Motor neuron (in vitro differentiated cells): ENCODE results near the gene PTK7. TPM values are rescaled to one million over a fixed set of nuclear protein-coding genes. Genes with fewer than 3 reads are reported as not detected.
"Not testable (repeated sequence)": the region's sequence is repeated elsewhere in the genome, so short reads cannot be mapped to it uniquely, and the experiment has no call there.

Experiments used
- ATAC-seq, 8 experiments: fragments of 200-7000 bp; cut with Tn5 transposase; replicated peaks in 6 of 8; 2 replicates each; pipeline ENCODE4 v1.8.0; 2021; ENCODE audit warnings: mild to moderate bottlenecking in 8 of 8, moderate library complexity in 8 of 8
- H3K27ac ChIP-seq, 2 donors: fragments of 250-450 bp; sonication (Bioruptor Pico); 2 replicates each; pipeline ENCODE4 v1.9.0; 2021; ENCODE audit warnings: antibody characterized with exemption in 2 of 2, mild to moderate bottlenecking in 2 of 2, moderate library complexity in 1 of 2
- H3K4me1 ChIP-seq, 2 donors: fragments of 250-450 bp; sonication (Bioruptor Pico); replicated peaks in 1 of 2; 2 replicates each; pipeline ENCODE4 v1.6.1; 2021; ENCODE audit warnings: antibody characterized with exemption in 2 of 2, mild to moderate bottlenecking in 2 of 2, moderate library complexity in 1 of 2
- H3K4me3 ChIP-seq, 5 donors: fragments of 250-450 bp; sonication (Bioruptor Pico); 2 replicates each; pipeline ENCODE4 v1.9.0; 2021; ENCODE audit warnings: antibody characterized with exemption in 5 of 5, mild to moderate bottlenecking in 5 of 5, moderate library complexity in 4 of 5
- WGBS, 10 experiments: fragments of 450-650 bp; shearing (Covaris generic); methylation state at CpG; one replicate each; pipeline ENCODE4 v1.0.0; 2022; 5-methylcytosine and 5-hydroxymethylcytosine counted together
- in situ Hi-C, 9 experiments: fragments of 400-800 bp; cut with MboI; loops; one replicate each; pipeline ENCODE4 v1.15.0; 2021; ENCODE audit warnings: low sequenced_read_pairs in 9 of 9, low pct_unique_long_range_greater_than_20kb in 2 of 9; ENCODE audit not compliant: unreplicated experiment in 9 of 9
- total RNA-seq, 8 experiments: library from RNA; unstranded; fragments of 300-600 nt; gene quantifications; 2 replicates each; pipeline versions ENCODE4 v1.2.3 to v1.2.4, GENCODE V29; 2022

Gene PTK7
- total RNA-seq, 8 experiments from 2014 or later = 27.2 to 197 (median 48.3) TPM

- H3K27ac ChIP-seq = not testable (repeated sequence)
These were observed 41.4 kb downstream of the PTK7 start for GRCh38 chr6:43117466-43117865.

GRCh38 chr6:43119482-43119881 is 43.4 kb downstream of the PTK7 start:
- in situ Hi-C loops = no loop called here
- 47 to 95% (median 58%) methylated on average over 1 to 2 of the region's 4 CpGs; no CpG with 5 or more reads in 6 of the 10 experiments for WGBS, 10 experiments
- no peak for ATAC-seq
- H3K4me3 ChIP-seq = no peak overlapping the region
- H3K27ac ChIP-seq = no peak overlapping the region
- peaks cover 33 to 40% of the 10 kb centered on the region in 2 donors for H3K4me1 ChIP-seq

More at GRCh38 chr6:43117466-43117865, 41.4 kb downstream of the PTK7 start:
- H3K4me3 ChIP-seq, ATAC-seq, in situ Hi-C loops: not testable (repeated sequence)
- H3K4me1 ChIP-seq = peaks cover 32 to 39% of the 10 kb centered on the region in 2 donors
- 75 to 100% (median 98%) methylated on average over 1 to 8 of the region's 8 CpGs; no CpG with 5 or more reads in 1 of the 10 experiments for WGBS, 10 experiments

- in situ Hi-C loops = loop anchor here in 1 of 9 experiments (10.0 kb wide), 1 partner anchor 45 kb away; the partner anchor contains the start of gene PTK7
- Histone ChIP-seq H3K27ac (peak overlapping the region in 1 of 2 donors; percentile 10), H3K4me1 (peaks cover 25 to 36% of the 10 kb centered on the region in 2 donors), H3K4me3 (no peak overlapping the region)
- no peak for ATAC-seq
- WGBS, 10 experiments = 0 to 100% (median 75%) methylated on average over 1 to 5 of the region's 9 CpGs; no CpG with 5 or more reads in 2 of the 10 experiments
These were observed 44.1 kb downstream of the PTK7 start for GRCh38 chr6:43120101-43120763.

DNA sequence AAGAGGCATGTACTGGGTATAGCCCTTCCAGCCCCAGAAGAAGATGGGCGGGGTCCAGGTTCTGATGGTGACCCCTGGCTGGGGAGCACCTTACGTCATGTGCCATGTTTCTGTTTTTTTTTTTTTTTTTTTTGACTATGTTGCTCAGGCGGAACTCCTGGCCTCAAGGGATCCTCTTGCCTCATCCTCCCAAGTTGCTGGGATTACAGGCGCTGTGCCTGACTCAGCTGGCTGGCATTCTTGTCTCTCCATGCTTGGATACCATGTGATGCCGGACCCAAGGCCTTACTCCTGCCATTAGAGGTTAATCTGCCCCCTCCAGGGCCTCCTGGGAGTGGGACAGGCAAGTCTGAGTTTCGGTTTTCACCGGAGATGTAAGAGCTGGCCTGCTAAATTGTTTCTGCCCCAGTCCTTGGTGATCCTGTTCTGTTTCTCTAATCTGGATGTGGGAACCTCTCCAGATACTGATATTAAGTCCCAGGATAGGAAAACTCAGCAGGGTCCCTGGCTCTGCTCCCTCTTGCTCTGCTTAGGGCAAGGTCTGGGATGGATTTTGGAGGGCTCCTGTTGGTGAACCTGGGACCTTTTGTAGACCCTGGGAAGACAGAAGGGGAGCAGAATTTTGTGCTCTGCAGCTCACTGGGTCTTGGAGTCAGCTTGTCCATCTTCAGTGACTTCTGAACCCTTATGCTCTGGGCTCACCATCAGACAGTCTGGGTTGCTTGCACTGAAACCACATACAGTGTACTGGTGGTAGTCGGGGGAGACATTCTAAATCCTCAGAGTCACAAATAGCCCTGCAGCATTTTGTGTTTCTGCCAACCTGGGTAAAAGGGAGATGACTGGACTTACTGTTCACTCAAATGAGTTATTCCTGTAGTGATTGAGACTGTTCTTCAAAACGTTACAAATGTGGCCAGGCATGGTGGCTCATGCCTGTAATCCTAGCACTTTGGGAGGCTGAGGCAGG is 45.1 kb downstream of the PTK7 start:
- Histone ChIP-seq H3K4me1 (peaks cover 18 to 29% of the 10 kb centered on the region in 2 donors), H3K27ac (peak overlapping the region in 1 of 2 donors; percentile 10), H3K4me3 (no peak overlapping the region)
- in situ Hi-C loops = loop anchor here in 1 of 9 experiments (10.0 kb wide), 1 partner anchor 46 kb away; the partner anchor contains the start of gene PTK7
- 10 to 100% (median 90%) methylated on average over 1 to 7 of the region's 9 CpGs; no CpG with 5 or more reads in 3 of the 10 experiments for whole genome bisulfite sequencing, 10 experiments
- ATAC-seq = peak in 6 of 8 experiments; percentile 30 to 90 (median 48)

- in situ Hi-C loops = loop anchor here in 1 of 9 experiments (10.0 kb wide), 1 partner anchor 47 kb away; the partner anchor contains the start of gene PTK7
- 80 to 100% (median 80%) methylated on average over 1 to 2 of the region's 2 CpGs; no CpG with 5 or more reads in 7 of the 10 experiments for WGBS, 10 experiments
These were observed 46.0 kb downstream of the PTK7 start for GRCh38 chr6:43122146-43122545.

DNA sequence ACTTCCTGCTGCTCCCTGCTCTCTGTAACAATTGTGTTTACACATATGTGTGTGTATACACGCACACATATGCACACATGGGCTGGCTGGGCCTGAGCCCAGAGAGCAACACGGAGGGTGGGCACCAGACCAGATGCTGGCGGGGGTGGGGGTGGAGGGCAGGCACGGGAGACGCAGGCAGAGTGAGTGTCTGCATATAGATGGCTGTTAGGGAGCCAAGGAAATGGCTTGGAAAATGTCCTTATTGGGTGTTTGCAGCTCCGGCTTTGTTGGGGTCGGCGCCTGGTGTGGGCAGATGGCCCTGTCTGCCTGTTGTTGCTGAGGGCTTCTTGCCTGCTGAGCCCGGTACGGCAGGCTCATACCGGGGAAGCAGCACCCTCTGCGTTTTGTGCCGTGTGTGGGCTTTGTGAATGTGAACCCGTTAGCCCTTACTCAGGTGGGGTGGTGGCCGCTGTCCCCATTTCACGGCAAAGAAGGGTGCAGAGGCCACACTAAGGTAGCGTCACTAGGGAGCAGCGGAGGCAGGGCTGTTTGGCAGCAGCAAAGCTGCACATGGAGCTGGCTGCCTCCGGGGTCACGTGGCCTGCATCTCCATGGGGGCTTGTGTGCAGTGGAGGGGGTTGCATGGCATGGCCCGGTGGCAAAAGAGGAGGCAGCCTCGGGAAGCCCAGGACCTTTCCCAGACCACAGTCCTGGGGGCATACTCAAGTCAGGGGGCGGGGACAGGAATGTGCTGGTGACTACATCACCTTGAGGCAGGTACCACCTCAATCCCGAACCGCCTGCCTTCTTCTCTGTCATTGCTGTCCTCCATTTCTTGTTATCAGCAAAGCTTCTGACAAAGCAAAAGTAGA is 47.6 kb downstream of the PTK7 start:
- peak in 7 of 8 experiments; percentile 5 to 81 (median 74) for ATAC-seq
- WGBS, 10 experiments = 0 to 100% (median 56%) methylated on average over 1 to 14 of the region's 25 CpGs; no CpG with 5 or more reads in 3 of the 10 experiments
- peaks cover 17 to 29% of the 10 kb centered on the region in 2 donors for H3K4me1 ChIP-seq
- in situ Hi-C loops = loop anchor here in 1 of 9 experiments (10.0 kb wide), 1 partner anchor 49 kb away; the partner anchor contains the start of gene PTK7
- H3K4me3 ChIP-seq = no peak overlapping the region
- peak overlapping the region; percentile 24 to 80 for H3K27ac ChIP-seq

More at GRCh38 chr6:43122146-43122545, 46.0 kb downstream of the PTK7 start:
- ATAC-seq = no peak
- Histone ChIP-seq H3K27ac (peak overlapping the region in 1 of 2 donors; percentile 3), H3K4me3 (no peak overlapping the region), H3K4me1 (peaks cover 17 to 29% of the 10 kb centered on the region in 2 donors)

DNA sequence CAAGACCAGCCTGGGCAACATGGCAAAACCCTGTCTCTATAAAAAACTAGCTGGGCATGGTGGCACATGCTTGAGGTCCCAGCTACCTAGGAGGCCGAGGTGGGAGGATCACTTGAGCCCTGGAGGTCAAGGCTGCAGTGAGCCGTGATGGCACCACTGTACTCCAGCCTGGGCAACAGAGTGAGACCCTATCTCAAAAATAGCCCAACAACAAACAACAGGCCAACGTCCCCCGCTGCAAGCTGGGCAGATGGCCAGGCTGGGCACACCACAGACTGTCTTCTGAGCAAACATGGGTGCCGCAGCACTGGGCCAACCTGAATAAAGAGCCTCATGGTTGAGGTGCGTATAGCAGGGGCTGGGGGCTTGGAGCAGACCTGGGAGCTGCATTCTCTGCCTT is 48.4 kb downstream of the PTK7 start:
- WGBS, 10 experiments = 58 to 97% (median 85%) methylated on average over 1 to 4 of the region's 6 CpGs; no CpG with 5 or more reads in 6 of the 10 experiments
- H3K27ac ChIP-seq = peak overlapping the region in 1 of 2 donors; percentile 24
- H3K4me3 ChIP-seq = no peak overlapping the region
- H3K4me1 ChIP-seq = peaks cover 17 to 29% of the 10 kb centered on the region in 2 donors
- no peak for ATAC-seq
- in situ Hi-C loops = loop anchor here in 1 of 9 experiments (10.0 kb wide), 1 partner anchor 50 kb away; the partner anchor contains the start of gene PTK7

DNA sequence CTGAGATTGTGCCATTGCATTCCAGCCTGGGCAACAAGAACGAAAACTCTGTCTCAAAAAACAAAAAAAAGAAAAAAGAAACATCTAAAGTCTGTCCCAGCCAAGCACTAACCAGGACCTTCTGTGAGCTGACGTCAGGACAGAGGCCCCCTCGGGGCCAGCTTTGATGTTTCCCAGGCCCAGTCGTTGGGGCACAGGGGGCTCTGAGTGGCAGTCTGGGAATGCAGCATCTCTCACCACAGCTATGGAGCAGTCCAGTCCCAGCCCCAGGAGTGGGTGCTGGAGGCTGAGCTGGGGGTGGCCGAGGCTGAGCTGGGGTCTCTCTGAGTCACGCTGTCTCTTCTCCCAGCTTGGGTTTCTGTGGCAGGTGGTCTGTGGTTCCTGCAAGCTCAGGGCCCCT is 49.0 kb downstream of the PTK7 start:
- WGBS, 10 experiments = 80 to 100% (median 83%) methylated on average over 1 to 4 of the region's 6 CpGs; no CpG with 5 or more reads in 7 of the 10 experiments
- H3K4me1 ChIP-seq = peaks cover 17 to 29% of the 10 kb centered on the region in 2 donors
- no peak for ATAC-seq
- H3K27ac ChIP-seq = no peak overlapping the region
- in situ Hi-C loops = loop anchor here in 4 of 9 experiments (10.0 to 25.0 kb wide), 2 partner anchors 50 to 213 kb away; partner anchors contain the start of genes PTCRA (in 3 of the 4) and PTK7 (in 1 of the 4)
- H3K4me3 ChIP-seq = no peak overlapping the region

GRCh38 chr6:43125555-43125954 is 49.4 kb downstream of the PTK7 start:
- Histone ChIP-seq H3K4me3 (no peak overlapping the region), H3K27ac (no peak overlapping the region), H3K4me1 (peaks cover 17 to 26% of the 10 kb centered on the region in 2 donors)
- 80 to 100% (median 85%) methylated on average over 1 of the region's 1 CpG; no CpG with 5 or more reads in 6 of the 10 experiments for WGBS, 10 experiments
- in situ Hi-C loops = loop anchor here in 4 of 9 experiments (10.0 to 25.0 kb wide), 2 partner anchors 51 to 213 kb away; partner anchors contain the start of genes PTCRA (in 3 of the 4) and PTK7 (in 1 of the 4)
- ATAC-seq = no peak

GRCh38 chr6:43127180-43127579 is 51.1 kb downstream of the PTK7 start:
- peaks cover 16% of the 10 kb centered on the region in 2 donors for H3K4me1 ChIP-seq
- WGBS, 10 experiments = 60 to 100% (median 93%) methylated on average over 1 to 8 of the region's 12 CpGs; no CpG with 5 or more reads in 3 of the 10 experiments
- H3K4me3 ChIP-seq = no peak overlapping the region
- no peak overlapping the region for H3K27ac ChIP-seq
- in situ Hi-C loops = loop anchor here in 4 of 9 experiments (10.0 to 25.0 kb wide), 2 partner anchors 52 to 215 kb away; partner anchors contain the start of genes PTCRA (in 3 of the 4) and PTK7 (in 1 of the 4)
- ATAC-seq = no peak

DNA sequence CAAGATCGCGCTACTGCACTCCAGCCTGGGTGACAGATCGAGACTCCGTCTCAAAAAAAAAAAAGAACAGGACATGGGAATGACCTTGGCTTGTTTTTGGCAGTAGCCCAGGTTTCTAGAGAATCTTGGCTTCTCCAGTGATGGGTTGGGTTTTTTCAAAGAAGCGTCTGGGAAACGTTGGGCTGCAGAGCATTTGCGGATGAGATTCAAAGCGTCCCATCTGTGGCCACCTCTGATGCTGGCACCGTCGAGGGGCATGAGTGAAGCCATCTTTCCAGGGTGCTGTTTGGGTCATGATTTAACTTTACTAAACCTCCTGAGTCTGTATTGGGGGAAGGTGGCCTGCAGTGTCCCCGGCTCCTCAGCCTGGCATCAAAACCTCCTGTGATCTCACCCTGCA is 51.8 kb downstream of the PTK7 start:
- Histone ChIP-seq H3K4me1 (peaks cover 13 to 14% of the 10 kb centered on the region in 2 donors), H3K4me3 (no peak overlapping the region), H3K27ac (no peak overlapping the region)
- ATAC-seq = no peak
- WGBS, 10 experiments = 0 to 100% (median 85%) methylated on average over 1 to 8 of the region's 11 CpGs; no CpG with 5 or more reads in 2 of the 10 experiments
- in situ Hi-C loops = loop anchor here in 4 of 9 experiments (10.0 to 25.0 kb wide), 2 partner anchors 53 to 216 kb away; partner anchors contain the start of genes PTCRA (in 3 of the 4) and PTK7 (in 1 of the 4)
